Smooth muscle cell (in vitro differentiated cells): Measurements from ENCODE around the gene ATOH8. TPM values are rescaled to one million over a fixed set of nuclear protein-coding genes. Genes with fewer than 3 reads are reported as not detected.

Experiments
- DNase-seq: peaks from one replicate; lab custom pipeline; 2025; ENCODE audit not compliant: unreplicated experiment; lab: John Stamatoyannopoulos, UW
- H2AFZ ChIP-seq: fragments of 200-600 bp; sonication (generic); 2 replicates; pipeline ENCODE4 v1.6.0; 2016; ENCODE audit warnings: antibody characterized with exemption, low read depth, mild to moderate bottlenecking
- H3F3A ChIP-seq: fragments of 200-600 bp; sonication (generic); 2 replicates; pipeline ENCODE4 v1.6.0; 2017; ENCODE audit warnings: antibody characterized with exemption, low read depth
- H3K27ac ChIP-seq: fragments of 200-600 bp; sonication (generic); 2 replicates; pipeline ENCODE4 v1.5.1; 2016; ENCODE audit warnings: low read depth, mild to moderate bottlenecking
- H3K27me3 ChIP-seq: fragments of 200-600 bp; sonication (generic); 2 replicates; pipeline ENCODE4 v1.6.1; 2016; ENCODE audit warnings: low read depth, mild to moderate bottlenecking
- H3K36me3 ChIP-seq: fragments of 200-600 bp; sonication (generic); 2 replicates; pipeline ENCODE4 v1.5.1; 2016; ENCODE audit warnings: low read depth
- H3K4me1 ChIP-seq: fragments of 200-600 bp; sonication (generic); 2 replicates; pipeline ENCODE4 v1.5.1; 2016; ENCODE audit warnings: low read depth
- H3K4me2 ChIP-seq: fragments of 200-600 bp; sonication (generic); 2 replicates; pipeline ENCODE4 v1.6.0; 2016; ENCODE audit warnings: mild to moderate bottlenecking
- H3K4me3 ChIP-seq: fragments of 200-600 bp; sonication (generic); 2 replicates; pipeline ENCODE4 v1.5.1; 2016; ENCODE audit warnings: mild to moderate bottlenecking
- H3K79me2 ChIP-seq: fragments of 200-600 bp; sonication (generic); 2 replicates; pipeline ENCODE4 v1.6.0; 2016; ENCODE audit warnings: low read depth, mild to moderate bottlenecking
- H3K9ac ChIP-seq: fragments of 200-600 bp; sonication (generic); 2 replicates; pipeline ENCODE4 v1.6.0; 2016; ENCODE audit warnings: low read depth
- H3K9me3 ChIP-seq: fragments of 200-600 bp; sonication (generic); replicated peaks from 2 replicates; pipeline ENCODE4 v1.5.1; 2016; ENCODE audit warnings: low read depth
- H4K20me1 ChIP-seq: fragments of 200-600 bp; sonication (generic); 2 replicates; pipeline ENCODE4 v1.6.0; 2016; ENCODE audit warnings: low read depth
- WGBS: methylation state at CpG from one replicate; pipeline ENCODE4 v1.1.7; 2016; ENCODE audit warnings: low lambda C conversion rate; 5-methylcytosine and 5-hydroxymethylcytosine counted together
- polyA plus RNA-seq: library from polyadenylated mRNA; unstranded; fragments of >200 nt; fragmentation: Nextera tagmentation; extraction: Ambion mirVana; gene quantifications from 2 replicates; pipeline ENCODE4 v1.2.1, GENCODE V29; 2016
- total RNA-seq: library from RNA; depleted of rRNA; stranded (reverse); fragments of >200 nt; gene quantifications from 2 replicates; pipeline ENCODE4 v1.2.3, GENCODE V29; 2014
- TF ChIP-seq, protein P1 (sequence below): fragments of 200-600 bp; sonication (generic); IDR thresholded peaks from 2 replicates; pipeline ENCODE4 v1.5.1; 2017; ENCODE audit warnings: borderline replicate concordance, mild to moderate bottlenecking, antibody characterized with exemption; ENCODE audit not compliant: insufficient read depth, poor library complexity, severe bottlenecking

The ATOH8 gene
- total and polyA plus RNA-seq, 2 experiments from 2014 or later, result 5.2 to 6.5 TPM

DNA sequence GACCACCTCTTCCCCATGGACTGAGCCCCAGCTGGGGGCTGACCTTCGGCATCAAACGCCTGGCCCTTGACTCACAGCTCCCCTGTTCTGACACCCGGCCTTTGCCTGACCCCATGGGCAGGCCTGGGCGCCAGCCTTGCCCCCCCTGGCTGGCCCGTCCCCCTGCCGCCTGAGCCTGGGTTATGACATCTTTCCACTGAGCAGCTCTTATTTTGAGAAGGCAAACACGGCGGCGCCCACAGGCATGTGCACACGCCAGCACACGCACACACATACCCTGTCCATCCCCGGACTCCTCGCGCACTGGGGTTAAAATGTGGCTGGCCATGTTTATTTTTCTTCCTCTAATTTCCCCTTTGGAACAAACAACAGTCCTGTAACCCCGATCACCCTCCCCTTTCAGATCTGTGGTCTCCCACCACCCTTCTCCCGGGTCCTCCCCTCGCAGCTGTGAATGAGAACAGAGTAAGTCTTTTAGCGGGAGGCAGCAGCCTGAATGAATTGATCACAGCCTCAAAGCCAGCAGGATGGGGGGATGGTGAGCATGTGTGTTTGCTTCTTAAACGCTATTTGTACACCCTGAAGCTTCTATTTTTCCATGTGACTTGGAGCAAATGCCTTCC is 11.8 kb upstream of the ATOH8 start:
- H2AFZ ChIP-seq, result no peak overlapping the region
- H3K27me3 ChIP-seq, result peaks cover 7% of the 10 kb centered on the region
- peak overlapping the region; percentile 20 for H3K4me2 ChIP-seq
- peaks cover 31% of the 10 kb centered on the region for H3K4me1 ChIP-seq
- H3K79me2 ChIP-seq, result no peaks in the 10 kb centered on the region
- no peaks in the 10 kb centered on the region for H4K20me1 ChIP-seq
- WGBS, result 87% methylated on average over 15 of the region's 19 CpGs
- no peaks in the 10 kb centered on the region for H3K36me3 ChIP-seq
- no peak for DNase-seq
- H3K9me3 ChIP-seq, result no peaks in the 10 kb centered on the region
- no peak overlapping the region for H3K4me3 ChIP-seq
- no peak overlapping the region for H3K27ac ChIP-seq
- no peaks in the 10 kb centered on the region for H3F3A ChIP-seq
- TF ChIP-seq, protein P1, sequence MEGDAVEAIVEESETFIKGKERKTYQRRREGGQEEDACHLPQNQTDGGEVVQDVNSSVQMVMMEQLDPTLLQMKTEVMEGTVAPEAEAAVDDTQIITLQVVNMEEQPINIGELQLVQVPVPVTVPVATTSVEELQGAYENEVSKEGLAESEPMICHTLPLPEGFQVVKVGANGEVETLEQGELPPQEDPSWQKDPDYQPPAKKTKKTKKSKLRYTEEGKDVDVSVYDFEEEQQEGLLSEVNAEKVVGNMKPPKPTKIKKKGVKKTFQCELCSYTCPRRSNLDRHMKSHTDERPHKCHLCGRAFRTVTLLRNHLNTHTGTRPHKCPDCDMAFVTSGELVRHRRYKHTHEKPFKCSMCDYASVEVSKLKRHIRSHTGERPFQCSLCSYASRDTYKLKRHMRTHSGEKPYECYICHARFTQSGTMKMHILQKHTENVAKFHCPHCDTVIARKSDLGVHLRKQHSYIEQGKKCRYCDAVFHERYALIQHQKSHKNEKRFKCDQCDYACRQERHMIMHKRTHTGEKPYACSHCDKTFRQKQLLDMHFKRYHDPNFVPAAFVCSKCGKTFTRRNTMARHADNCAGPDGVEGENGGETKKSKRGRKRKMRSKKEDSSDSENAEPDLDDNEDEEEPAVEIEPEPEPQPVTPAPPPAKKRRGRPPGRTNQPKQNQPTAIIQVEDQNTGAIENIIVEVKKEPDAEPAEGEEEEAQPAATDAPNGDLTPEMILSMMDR, result no peak
- H3K9ac ChIP-seq, result no peak overlapping the region

DNA sequence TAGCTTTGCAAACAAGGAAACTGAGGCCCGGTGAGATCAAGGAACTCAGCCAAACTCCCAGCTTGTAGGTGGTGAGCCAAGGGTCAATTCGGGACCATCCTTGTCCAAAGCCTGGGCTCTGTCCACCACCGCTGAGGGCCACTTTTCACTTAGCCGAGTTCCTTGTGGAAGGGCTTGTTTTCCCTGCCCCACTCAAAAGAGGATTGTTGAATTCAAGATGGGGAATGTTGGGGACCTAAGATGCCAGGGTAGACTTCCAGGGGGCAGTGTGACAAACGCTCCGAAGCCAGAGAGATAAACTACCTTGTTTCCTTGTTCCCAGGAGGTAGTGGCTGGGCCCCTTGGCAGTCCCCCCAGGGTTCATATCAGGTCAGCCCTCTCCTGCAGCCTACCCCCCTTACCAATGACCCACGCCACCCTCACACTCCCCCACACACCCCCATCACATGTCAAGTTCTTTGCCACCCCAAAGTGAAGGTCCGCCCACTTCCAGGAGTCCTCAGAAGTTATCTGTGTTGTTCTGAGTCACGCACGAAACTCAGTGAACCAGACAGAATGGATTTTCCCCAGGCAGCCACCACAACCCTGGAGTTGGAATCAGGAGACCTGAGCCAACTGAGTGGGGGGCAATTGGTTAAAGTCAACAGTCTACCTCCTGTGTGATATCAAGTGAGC is 10.3 kb upstream of the ATOH8 start:
- no peaks in the 10 kb centered on the region for H3K36me3 ChIP-seq
- no peaks in the 10 kb centered on the region for H3K79me2 ChIP-seq
- TF ChIP-seq, protein P1, result no peak
- peaks cover 13% of the 10 kb centered on the region for H3K27me3 ChIP-seq
- no peaks in the 10 kb centered on the region for H3F3A ChIP-seq
- no peak overlapping the region for H3K4me3 ChIP-seq
- peaks cover 31% of the 10 kb centered on the region for H3K4me1 ChIP-seq
- no peak overlapping the region for H3K9ac ChIP-seq
- H4K20me1 ChIP-seq, result no peaks in the 10 kb centered on the region
- H2AFZ ChIP-seq, result no peak overlapping the region
- H3K9me3 ChIP-seq, result no peaks in the 10 kb centered on the region
- 73% methylated on average over 10 of the region's 10 CpGs for WGBS
- peak overlapping the region; percentile 41 for H3K4me2 ChIP-seq
- no peak overlapping the region for H3K27ac ChIP-seq
- no peak for DNase-seq

DNA sequence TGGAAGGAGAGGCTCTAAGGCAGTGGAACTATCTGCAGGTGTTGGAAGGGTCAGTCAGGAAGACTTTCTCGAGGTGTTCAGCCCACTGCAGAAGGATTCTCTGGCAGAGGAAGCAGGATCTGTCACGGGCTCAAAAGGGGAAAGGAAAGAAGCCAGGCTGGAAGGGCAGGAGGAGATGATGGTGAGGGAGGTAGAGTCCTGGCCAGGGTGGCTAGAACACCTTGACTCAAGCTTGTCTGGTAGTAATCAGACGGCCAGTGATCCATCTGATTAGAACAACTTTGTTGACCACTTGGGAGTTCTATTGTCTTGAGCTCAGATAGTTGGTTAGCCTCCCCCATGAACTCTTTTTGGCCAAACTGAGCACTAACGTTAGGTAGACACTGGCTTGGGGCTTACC is 9.7 kb upstream of the ATOH8 start:
- Histone ChIP-seq H3K9ac (no peak overlapping the region), H3K4me1 (peaks cover 31% of the 10 kb centered on the region), H2AFZ (no peak overlapping the region), H3K4me2 (no peak overlapping the region), H3K36me3 (no peaks in the 10 kb centered on the region), H4K20me1 (no peaks in the 10 kb centered on the region), H3K27me3 (peaks cover 13% of the 10 kb centered on the region), H3K79me2 (no peaks in the 10 kb centered on the region), H3F3A (no peaks in the 10 kb centered on the region), H3K27ac (no peak overlapping the region), H3K9me3 (no peaks in the 10 kb centered on the region), H3K4me3 (no peak overlapping the region)
- 82% methylated on average over 4 of the region's 4 CpGs for WGBS
- TF ChIP-seq, protein P1, result no peak
- no peak for DNase-seq
